Stimulated activated memory B cell treated with anti-CD40 and anti-IgM and Interleukin-4, amounts not matched to agents 10 μg/mL and 1 μg/mL and 100 μg/mL, for 72 hours (primary cell): ENCODE data around the gene DDAH1.

ENCODE experiments used
- ATAC-seq: fragments of 150-1000 bp; cut with Tn5 transposase; 2 replicates; pipeline ENCODE4 v1.10.0; 2021
- H3K27ac Mint-ChIP-seq: one replicate; pipeline ENCODE4 v1.8.0; 2022; ENCODE audit warnings: mild to moderate bottlenecking, mixed read lengths
- H3K27me3 Mint-ChIP-seq: one replicate; pipeline ENCODE4 v1.8.0; 2022; ENCODE audit warnings: mixed read lengths
- H3K36me3 Mint-ChIP-seq: one replicate; pipeline ENCODE4 v1.8.0; 2022; ENCODE audit warnings: mixed read lengths
- H3K4me1 Mint-ChIP-seq: one replicate; pipeline ENCODE4 v1.8.0; 2022; ENCODE audit warnings: mixed read lengths
- H3K4me3 Mint-ChIP-seq: one replicate; pipeline ENCODE4 v1.8.0; 2022; ENCODE audit warnings: mild to moderate bottlenecking, moderate library complexity, mixed read lengths
- H3K9me3 Mint-ChIP-seq: one replicate; pipeline ENCODE4 v1.8.0; 2022; ENCODE audit warnings: mixed read lengths

DDAH1 gene

GRCh38 chr1:85397490-85398032, 67.4 kb downstream of the DDAH1 start:
- Mint-ChIP-seq H3K4me3 (no peak overlapping the region), H3K4me1 (no peaks in the 10 kb centered on the region), H3K9me3 (no peaks in the 10 kb centered on the region), H3K27me3 (no peaks in the 10 kb centered on the region), H3K27ac (no peak overlapping the region), H3K36me3 (no peaks in the 10 kb centered on the region)
- ATAC-seq = no peak

DNA sequence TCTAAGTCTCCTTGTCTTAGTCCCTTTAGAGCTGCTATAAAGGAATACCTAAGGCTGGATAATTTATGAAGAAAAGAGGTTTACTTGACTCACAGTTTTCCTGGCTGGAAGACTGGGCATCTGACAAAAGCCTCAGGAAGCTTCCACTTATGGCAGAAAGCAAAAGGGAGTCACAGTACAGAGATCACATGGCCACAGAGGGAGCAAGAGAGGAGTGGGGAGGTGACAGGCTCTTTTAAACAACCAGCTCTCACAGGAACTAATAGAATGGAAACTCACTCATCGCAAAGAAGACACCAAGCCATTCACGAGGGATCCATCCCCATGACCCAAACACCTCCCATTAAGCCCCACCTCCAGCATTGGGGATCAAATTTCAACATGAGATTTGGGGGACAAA, 68.8 kb downstream of the DDAH1 start:
- no peak overlapping the region for H3K4me3 Mint-ChIP-seq
- no peaks in the 10 kb centered on the region for H3K9me3 Mint-ChIP-seq
- ATAC-seq = no peak
- H3K27me3 Mint-ChIP-seq = no peaks in the 10 kb centered on the region
- no peaks in the 10 kb centered on the region for H3K4me1 Mint-ChIP-seq
- no peaks in the 10 kb centered on the region for H3K36me3 Mint-ChIP-seq
- no peak overlapping the region for H3K27ac Mint-ChIP-seq

GRCh38 chr1:85394130-85394529, 70.8 kb downstream of the DDAH1 start:
- no peak overlapping the region for H3K27ac Mint-ChIP-seq
- H3K4me1 Mint-ChIP-seq = no peaks in the 10 kb centered on the region
- no peaks in the 10 kb centered on the region for H3K27me3 Mint-ChIP-seq
- no peak overlapping the region for H3K4me3 Mint-ChIP-seq
- H3K9me3 Mint-ChIP-seq = no peaks in the 10 kb centered on the region
- no peaks in the 10 kb centered on the region for H3K36me3 Mint-ChIP-seq
- no peak for ATAC-seq

- H3K4me1 Mint-ChIP-seq = no peaks in the 10 kb centered on the region
- no peak overlapping the region for H3K27ac Mint-ChIP-seq
- H3K27me3 Mint-ChIP-seq = no peaks in the 10 kb centered on the region
- no peak for ATAC-seq
- H3K36me3 Mint-ChIP-seq = no peaks in the 10 kb centered on the region
- H3K9me3 Mint-ChIP-seq = no peaks in the 10 kb centered on the region
- H3K4me3 Mint-ChIP-seq = no peak overlapping the region
Measured at GRCh38 chr1:85393490-85393889, 71.5 kb downstream of the DDAH1 start.

DNA sequence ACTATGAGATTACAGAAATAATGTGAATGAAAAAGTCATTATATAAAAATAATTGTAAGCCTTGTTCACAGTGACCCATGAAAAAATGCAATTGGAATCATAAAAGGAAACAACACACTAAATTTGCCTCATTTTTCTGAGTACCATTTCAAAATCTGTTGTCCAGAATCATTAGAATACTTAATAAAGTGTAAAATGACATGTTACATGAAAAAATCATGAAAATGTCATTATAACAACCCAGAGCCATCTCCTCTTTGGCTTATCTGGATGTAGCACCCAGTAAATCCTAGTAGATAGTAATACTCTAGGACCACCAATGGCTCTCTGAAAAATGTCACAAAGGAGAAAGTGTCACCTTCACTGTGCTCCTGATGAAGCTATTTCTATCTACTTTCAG, 76.5 kb downstream of the DDAH1 start:
- Mint-ChIP-seq H3K4me1 (no peaks in the 10 kb centered on the region), H3K4me3 (no peak overlapping the region), H3K27me3 (no peaks in the 10 kb centered on the region), H3K27ac (no peak overlapping the region), H3K36me3 (peaks cover 37% of the 10 kb centered on the region), H3K9me3 (peaks cover 14% of the 10 kb centered on the region)
- ATAC-seq = no peak

DNA sequence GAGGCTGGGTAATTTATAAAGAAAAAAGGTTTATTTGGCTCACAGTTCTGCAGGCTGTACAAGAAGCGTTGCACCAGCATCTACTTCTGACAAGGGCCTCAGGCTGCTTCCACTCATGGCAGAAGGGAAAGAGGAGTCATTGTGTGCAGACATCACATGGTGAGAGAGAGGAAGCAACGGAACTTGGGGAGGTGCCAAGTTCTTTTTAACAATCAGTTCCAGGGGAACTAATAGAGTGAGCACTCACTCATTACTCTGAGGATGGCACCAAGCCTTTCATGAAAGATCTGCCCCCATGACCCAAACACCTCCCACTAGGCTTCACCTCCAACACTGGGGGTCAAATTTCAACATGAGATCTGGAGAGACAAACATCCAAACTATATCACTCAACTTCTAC, 77.2 kb downstream of the DDAH1 start:
- peaks cover 14% of the 10 kb centered on the region for H3K9me3 Mint-ChIP-seq
- no peak for ATAC-seq
- H3K36me3 Mint-ChIP-seq = peaks cover 43% of the 10 kb centered on the region
- H3K4me1 Mint-ChIP-seq = no peaks in the 10 kb centered on the region
- no peak overlapping the region for H3K4me3 Mint-ChIP-seq
- no peaks in the 10 kb centered on the region for H3K27me3 Mint-ChIP-seq
- no peak overlapping the region for H3K27ac Mint-ChIP-seq

DNA sequence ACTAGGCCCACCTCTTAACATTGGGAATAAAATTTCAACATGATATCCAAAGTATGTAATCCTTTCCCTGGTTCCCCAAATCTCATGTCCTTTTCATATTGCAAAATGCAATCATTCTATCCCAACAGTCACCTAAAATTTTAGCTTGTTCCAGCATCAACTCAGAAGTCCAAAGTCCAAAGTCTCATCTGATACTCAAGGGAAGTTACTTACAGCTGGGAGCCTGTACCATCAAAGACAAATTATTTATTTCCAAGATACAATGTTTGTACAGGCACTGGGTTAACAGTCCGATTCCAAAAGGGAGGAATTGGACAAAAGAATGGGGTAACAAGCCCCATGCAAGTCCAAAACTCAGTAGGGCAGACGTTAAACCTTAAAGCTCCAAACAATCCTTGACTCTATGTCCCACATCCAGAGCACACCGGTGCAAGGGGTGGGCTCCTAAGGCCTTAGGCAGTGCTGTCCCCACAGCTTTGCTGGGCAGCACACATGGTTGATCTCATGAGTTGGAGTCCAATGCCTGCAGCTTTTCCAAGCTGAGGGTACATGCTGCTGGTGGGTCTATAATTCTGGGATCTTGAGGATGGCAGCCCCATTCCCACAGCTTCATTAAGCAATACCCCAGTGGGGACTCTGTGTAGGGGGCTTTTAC, 78.8 kb downstream of the DDAH1 start:
- no peaks in the 10 kb centered on the region for H3K27me3 Mint-ChIP-seq
- H3K4me3 Mint-ChIP-seq = no peak overlapping the region
- no peak overlapping the region for H3K27ac Mint-ChIP-seq
- H3K9me3 Mint-ChIP-seq = peaks cover 18% of the 10 kb centered on the region
- peaks cover 56% of the 10 kb centered on the region for H3K36me3 Mint-ChIP-seq
- H3K4me1 Mint-ChIP-seq = no peaks in the 10 kb centered on the region
- no peak for ATAC-seq

DNA sequence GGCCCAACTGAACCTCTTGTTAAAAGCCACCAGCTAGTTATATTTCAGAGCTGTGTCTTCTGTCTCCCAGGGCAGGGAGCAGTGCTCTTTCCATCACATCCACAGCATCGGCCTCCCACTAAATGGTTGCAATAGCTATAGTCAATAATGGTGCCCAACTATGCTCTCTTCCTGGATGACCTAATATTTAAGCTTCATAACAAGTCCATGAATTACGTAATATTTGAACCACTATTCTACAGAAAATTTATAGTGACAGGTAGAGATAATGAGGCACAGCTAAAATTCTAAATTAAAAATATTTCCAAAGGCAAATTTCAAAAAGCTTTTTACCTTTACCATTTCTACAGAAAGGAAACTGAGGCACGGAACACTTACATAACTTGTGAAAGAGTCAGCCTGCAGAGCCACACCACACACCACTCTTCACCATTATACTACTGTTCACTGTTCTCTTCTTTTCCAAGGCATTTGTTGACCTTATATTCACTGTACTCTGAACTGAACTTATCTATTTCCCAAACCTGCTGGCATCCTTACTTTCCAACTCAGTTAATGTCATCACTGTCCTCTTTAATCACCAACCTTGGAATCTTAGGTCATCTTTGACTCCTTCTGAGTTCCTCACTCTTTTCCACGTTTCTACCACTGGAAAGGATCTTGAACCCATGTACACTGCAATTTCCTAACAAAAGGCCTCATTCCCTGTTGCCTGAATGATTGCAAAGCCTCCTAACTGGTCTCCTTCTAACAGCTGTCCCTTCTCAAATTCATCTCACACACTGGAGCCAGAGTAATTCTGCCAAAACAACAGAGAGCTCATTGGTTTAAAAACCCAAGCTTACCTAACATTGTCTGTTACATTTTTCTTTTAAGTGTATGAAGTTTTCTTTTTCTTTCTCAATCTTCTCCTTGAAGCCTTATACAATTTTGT, 85.5 kb downstream of the DDAH1 start:
- Mint-ChIP-seq H3K4me1 (no peaks in the 10 kb centered on the region), H3K27me3 (no peaks in the 10 kb centered on the region), H3K9me3 (peaks cover 4% of the 10 kb centered on the region), H3K36me3 (peaks cover 45% of the 10 kb centered on the region), H3K27ac (no peak overlapping the region), H3K4me3 (no peak overlapping the region)
- ATAC-seq = no peak

GRCh38 chr1:85378534-85378933, 86.4 kb downstream of the DDAH1 start:
- Mint-ChIP-seq H3K36me3 (peaks cover 37% of the 10 kb centered on the region), H3K27me3 (no peaks in the 10 kb centered on the region), H3K9me3 (peaks cover 4% of the 10 kb centered on the region), H3K4me3 (no peak overlapping the region), H3K27ac (no peak overlapping the region), H3K4me1 (peaks cover 2% of the 10 kb centered on the region)
- no peak for ATAC-seq

GRCh38 chr1:85376356-85376755, 88.6 kb downstream of the DDAH1 start:
- ATAC-seq = no peak
- H3K27ac Mint-ChIP-seq = no peak overlapping the region
- peaks cover 19% of the 10 kb centered on the region for H3K36me3 Mint-ChIP-seq
- peaks cover 7% of the 10 kb centered on the region for H3K4me1 Mint-ChIP-seq
- H3K4me3 Mint-ChIP-seq = no peak overlapping the region
- no peaks in the 10 kb centered on the region for H3K27me3 Mint-ChIP-seq
- H3K9me3 Mint-ChIP-seq = peaks cover 2% of the 10 kb centered on the region

- no peak for ATAC-seq
- Mint-ChIP-seq H3K36me3 (peaks cover 15% of the 10 kb centered on the region), H3K4me3 (no peak overlapping the region), H3K27ac (no peak overlapping the region), H3K4me1 (peaks cover 7% of the 10 kb centered on the region), H3K9me3 (peaks cover 2% of the 10 kb centered on the region), H3K27me3 (no peaks in the 10 kb centered on the region)
Measured at GRCh38 chr1:85375493-85375892, 89.5 kb downstream of the DDAH1 start.

DNA sequence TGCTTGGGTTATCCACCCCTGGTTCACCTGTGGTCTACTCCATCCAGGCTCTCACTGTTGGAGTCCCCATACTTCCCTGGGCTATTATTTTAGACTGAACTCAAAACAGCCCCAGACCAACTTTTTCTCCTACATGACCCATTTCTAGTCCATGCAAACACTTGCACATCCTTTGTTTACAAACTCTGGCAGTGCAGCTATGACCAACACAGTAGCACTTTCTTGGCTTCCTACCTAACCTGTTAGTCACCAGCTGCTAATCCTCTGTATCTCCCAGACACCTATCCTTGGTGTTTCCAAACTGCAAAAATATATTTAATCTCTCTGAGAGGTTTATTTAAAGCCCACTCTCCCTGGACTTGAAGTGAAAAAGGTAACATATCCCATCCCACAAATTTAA, 90.8 kb downstream of the DDAH1 start:
- no peak for ATAC-seq
- Mint-ChIP-seq H3K27me3 (no peaks in the 10 kb centered on the region), H3K4me3 (no peak overlapping the region), H3K27ac (no peak overlapping the region), H3K9me3 (peaks cover 2% of the 10 kb centered on the region), H3K36me3 (peaks cover 5% of the 10 kb centered on the region), H3K4me1 (peaks cover 7% of the 10 kb centered on the region)

GRCh38 chr1:85373378-85373708, 91.6 kb downstream of the DDAH1 start:
- H3K27me3 Mint-ChIP-seq = no peaks in the 10 kb centered on the region
- peaks cover 2% of the 10 kb centered on the region for H3K9me3 Mint-ChIP-seq
- peaks cover 7% of the 10 kb centered on the region for H3K4me1 Mint-ChIP-seq
- peaks cover 5% of the 10 kb centered on the region for H3K36me3 Mint-ChIP-seq
- no peak for ATAC-seq
- no peak overlapping the region for H3K4me3 Mint-ChIP-seq
- H3K27ac Mint-ChIP-seq = no peak overlapping the region

- peaks cover 4% of the 10 kb centered on the region for H3K36me3 Mint-ChIP-seq
- H3K4me1 Mint-ChIP-seq = peaks cover 7% of the 10 kb centered on the region
- peaks cover 2% of the 10 kb centered on the region for H3K9me3 Mint-ChIP-seq
- H3K4me3 Mint-ChIP-seq = no peak overlapping the region
- H3K27me3 Mint-ChIP-seq = no peaks in the 10 kb centered on the region
- ATAC-seq = no peak
- no peak overlapping the region for H3K27ac Mint-ChIP-seq
Measured at GRCh38 chr1:85372683-85373377, 92.1 kb downstream of the DDAH1 start.

DNA sequence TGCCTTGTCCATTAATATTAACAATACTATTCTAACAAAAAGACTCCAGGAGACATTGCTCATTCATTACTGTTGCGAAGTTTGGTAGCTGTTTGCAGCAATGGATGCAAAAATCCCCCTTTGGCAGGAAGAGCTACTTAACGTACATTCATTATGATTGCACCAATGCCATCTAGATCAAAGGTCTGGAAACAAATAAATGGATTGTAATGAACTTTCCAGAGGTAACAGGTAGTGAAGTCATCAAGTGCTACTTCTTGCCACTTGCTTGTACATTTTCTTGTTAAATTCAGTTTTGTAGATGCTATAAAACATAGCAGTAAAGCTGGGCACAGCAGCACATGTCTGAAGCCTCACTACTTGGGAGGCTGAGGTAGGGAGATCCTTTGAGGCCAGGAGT, 93.9 kb downstream of the DDAH1 start:
- Mint-ChIP-seq H3K4me3 (no peak overlapping the region), H3K36me3 (no peaks in the 10 kb centered on the region), H3K9me3 (peaks cover 2% of the 10 kb centered on the region), H3K27me3 (no peaks in the 10 kb centered on the region), H3K27ac (no peak overlapping the region), H3K4me1 (peaks cover 7% of the 10 kb centered on the region)
- ATAC-seq = no peak
